Amygdala (tissue), 56 donors: Measurements from ENCODE around the gene TUBB8.
A peak's percentile ranks its signal among the peaks of the same experiment; 100 is the strongest.
"Not testable (repeated sequence)": the region's sequence is repeated elsewhere in the genome, so short reads cannot be mapped to it uniquely, and the experiment has no call there.

Source experiments
- DNase-seq, 56 donors: peaks; one replicate each; lab custom pipeline; 2025; lab: John Stamatoyannopoulos, UW

TUBB8 gene

DNA sequence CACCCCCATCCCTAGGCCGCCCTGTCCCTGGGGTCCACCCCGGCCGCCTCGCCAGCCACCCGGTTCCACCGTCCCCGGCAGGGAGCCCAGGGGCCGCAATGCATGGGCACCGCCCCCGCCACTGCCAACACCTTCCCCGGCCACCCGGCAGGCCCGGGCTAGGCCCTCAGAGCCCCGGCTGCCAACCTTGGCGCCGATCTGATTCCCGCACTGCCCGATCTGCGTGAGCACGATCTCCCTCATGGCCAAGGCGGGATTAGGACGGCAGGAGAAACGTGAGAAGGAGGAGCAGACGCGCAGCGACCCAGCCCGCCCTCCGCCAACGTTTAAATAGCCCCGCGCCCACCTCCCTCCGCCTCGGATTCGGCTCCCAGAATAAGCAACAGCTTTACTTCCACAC, at the start of gene TUBB8:
TSS of gene TUBB8 (minus strand) at position 301 of the 400 bp plus-strand sequence. CDS start at position 243, 58 bp downstream.
- no peak for DNase-seq

- DNase-seq: no peak
Measured at GRCh38 chr10:96466-96865, 47.4 kb upstream of the TUBB8 start.

GRCh38 chr10:95356-96115, 46.4 kb upstream of the TUBB8 start:
- DNase-seq: no peak

DNA sequence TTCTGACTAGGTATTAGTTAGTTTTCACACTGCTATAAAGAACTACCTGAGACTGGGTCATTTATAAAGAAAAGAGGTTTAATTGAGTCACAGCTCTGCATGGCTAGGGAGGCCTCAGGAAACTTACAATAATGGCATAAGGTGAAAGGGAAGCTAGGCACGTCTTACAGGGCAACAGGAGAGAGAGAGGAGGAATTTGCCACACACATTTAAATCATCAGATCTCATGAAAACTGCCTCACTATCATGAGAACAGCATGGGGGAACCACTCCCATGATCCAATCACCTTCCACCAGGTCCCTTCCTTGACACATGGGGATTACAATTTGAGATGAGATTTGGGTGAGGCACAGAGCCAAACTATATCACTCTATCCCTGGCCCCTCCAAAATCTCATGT, 45.5 kb upstream of the TUBB8 start:
- DNase-seq: no peak

- DNase-seq: no peak
Measured at GRCh38 chr10:92846-93245, 43.8 kb upstream of the TUBB8 start.

- DNase-seq: no peak
Measured at GRCh38 chr10:92153-92552, 43.1 kb upstream of the TUBB8 start.

- DNase-seq: no peak
Measured at GRCh38 chr10:91313-91712, 42.2 kb upstream of the TUBB8 start.

DNA sequence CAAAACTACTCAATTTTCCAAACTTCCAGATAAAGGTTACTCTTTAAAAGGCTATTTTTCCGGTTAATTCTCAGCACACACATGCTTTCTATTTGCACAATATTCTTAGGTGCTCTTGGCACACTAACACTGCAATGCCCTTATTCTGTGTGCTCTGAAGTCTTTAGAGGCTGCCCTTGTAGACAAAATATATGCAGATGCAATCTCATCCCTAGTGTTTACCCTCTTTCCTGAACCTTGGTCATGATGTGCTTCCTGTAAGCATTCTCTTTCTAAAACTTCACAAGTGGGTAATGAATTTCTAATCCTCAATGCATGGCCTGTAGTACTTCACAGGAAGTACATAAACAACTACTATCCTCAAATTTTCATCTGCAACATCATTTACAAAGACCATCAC, 41.1 kb upstream of the TUBB8 start:
- DNase-seq: no peak

DNA sequence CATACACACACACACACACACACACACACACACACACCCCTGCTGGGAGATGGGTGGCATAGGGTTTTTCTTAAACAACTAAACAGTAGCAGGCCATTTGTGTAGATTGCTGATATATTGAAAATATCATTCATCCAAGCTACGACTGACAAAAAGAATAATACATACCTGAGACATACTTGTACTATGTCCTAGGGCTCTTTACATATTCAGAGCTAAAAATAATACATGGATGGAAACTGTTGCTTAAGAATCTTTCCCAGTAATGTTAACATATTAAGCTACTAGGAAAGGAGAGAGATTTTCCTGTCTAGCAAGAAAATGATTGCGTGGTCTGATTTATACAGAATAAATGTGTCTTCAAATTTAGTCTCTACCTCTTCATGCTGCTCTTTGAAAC, 40.2 kb upstream of the TUBB8 start:
- no peak for DNase-seq

GRCh38 chr10:88253-88652, 39.2 kb upstream of the TUBB8 start:
- DNase-seq: no peak

- DNase-seq: no peak
Measured at GRCh38 chr10:87177-88080, 38.3 kb upstream of the TUBB8 start.

DNA sequence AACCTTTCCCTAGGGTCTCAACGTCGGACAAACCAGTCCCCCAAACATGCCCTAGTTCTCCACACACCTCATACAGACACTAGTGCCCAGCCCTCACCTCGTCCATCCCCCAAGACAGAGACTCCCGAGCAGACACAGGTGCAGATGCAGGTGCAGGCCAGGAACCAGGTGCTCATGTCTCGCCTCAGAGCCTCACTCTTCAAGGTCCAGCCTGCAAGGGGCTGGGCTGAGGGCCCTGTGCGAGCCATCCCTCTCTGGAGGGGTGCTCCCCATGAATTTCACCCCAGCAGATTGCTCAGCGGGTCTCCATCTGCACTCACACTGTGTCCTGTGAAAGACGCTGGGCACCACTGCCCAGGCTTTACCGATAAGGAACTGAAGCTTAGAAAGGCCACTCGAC, 36.9 kb upstream of the TUBB8 start:
- DNase-seq: no peak

GRCh38 chr10:85044-85443, 35.9 kb upstream of the TUBB8 start:
- no peak for DNase-seq

DNA sequence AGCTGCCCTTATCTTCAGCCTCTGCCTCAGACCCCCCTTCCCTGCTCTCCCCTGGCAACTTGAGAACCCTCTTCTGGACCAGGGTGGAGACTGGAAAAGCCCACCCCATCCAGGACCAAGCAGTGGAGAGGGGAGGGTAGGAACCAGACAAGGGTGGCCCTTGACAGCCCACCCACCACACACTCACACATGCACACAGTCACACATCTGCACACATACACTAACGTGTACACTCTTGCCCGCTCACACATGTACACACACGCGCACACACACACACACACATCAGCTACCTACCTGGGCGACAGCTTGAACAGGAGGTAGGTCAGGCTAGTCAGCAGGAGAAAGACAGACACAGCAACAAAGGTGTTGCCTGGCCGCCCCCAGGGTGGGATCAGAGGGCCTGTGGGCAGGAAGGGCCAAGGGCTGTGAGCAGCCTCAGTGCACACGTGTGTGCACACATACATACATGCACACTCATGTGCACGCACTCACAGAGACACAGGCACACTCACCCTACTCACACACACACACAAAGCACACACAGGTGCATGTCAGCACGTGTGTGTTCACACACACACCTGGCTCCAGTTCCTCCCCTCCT, 34.9 kb upstream of the TUBB8 start:
- no peak for DNase-seq

DNA sequence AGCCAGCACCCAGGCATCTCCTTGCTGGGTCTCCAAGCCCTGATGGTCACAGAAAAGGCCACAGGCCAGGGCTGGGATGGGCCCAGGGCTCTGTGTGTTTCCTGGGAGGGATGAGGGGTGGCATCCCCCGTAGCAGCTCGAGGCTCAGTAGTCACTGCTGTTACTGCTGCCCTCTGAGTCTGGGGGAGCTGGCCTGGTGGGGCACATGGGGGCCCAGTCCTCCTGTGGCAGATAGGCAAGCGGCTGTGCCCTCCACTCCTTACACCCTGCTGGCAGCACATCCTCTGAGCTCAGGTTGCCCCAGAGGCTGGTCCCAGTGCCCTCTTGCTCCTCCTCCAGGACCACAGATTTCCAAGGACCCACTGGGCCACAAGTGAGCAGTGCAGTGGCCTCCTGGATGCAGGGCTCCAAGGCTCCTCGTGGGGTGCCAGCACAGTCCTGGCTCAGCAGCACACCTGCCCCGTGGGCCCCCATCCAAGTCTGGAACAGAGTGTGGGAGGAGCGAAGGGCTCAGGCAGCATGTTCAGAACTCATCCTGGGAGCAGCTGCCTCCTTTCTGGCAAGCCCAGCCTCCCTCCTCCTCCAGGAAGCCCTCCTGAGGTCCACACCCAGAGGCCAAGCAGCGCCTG, 31.5 kb upstream of the TUBB8 start:
- no peak for DNase-seq

- no peak for DNase-seq
Measured at GRCh38 chr10:79532-80215, 30.6 kb upstream of the TUBB8 start.

DNA sequence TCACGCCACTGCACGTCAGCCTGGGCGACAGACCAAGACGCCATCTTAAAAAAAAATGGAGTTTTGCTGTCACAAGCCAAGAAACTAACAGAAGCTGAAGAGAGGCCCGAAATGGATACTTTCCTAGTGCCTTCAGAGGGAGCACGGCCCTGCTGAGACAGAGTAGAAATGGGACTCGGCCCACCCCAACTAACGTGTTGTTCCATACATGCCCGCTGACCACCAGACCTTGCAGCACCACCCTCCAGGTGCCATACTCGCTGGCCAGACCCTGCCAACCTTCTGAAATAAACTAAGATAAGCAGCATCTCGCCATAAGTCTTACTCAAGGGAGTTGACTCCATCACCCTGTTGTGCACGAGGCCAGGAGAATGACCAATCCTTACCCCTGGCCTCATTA, 29.5 kb upstream of the TUBB8 start:
- no peak for DNase-seq

DNA sequence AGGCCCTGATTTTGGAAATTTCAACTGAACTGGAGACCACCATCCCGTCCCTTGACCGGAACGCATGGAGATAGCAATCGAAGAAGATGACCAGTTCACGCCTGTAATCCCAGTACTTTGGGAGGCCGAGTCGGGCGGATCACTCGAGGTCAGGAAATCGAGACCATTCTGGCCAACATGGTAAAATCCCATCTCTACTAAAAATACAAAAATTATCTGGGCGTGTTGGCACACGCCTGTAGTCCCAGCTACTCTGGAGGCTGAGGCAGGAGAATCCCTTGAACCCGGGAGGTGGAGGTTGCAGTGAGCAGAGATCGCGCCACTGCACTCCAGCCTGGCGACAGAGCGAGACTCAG, 25.1 kb upstream of the TUBB8 start:
- DNase-seq: not testable (repeated sequence)

GRCh38 chr10:73543-74265, 24.6 kb upstream of the TUBB8 start:
- DNase-seq: peak in 21 of 56 donors; percentile 5 to 64 (median 21)

GRCh38 chr10:68156-68555, 19.1 kb upstream of the TUBB8 start:
- not testable (repeated sequence) for DNase-seq
